ENCODE measurements around the gene RNF223. TPM values are rescaled to one million over a fixed set of nuclear protein-coding genes. Genes with fewer than 3 reads are reported as not detected.
"Not testable (repeated sequence)": the region's sequence is repeated elsewhere in the genome, so short reads cannot be mapped to it uniquely, and the experiment has no call there.

The RNF223 gene
- total RNA-seq, 2 experiments from 2014 or later = not detected

- POLR2A ChIA-PET = interaction anchor here (0.8 to 1.5 kb wide), 2 partner anchors 29 to 341 kb away, joined by 3 to 13 read pairs; partner anchors contain the start of gene AURKAIP1
- peak overlapping the region; percentile 56 for H3K4me3 Mint-ChIP-seq
Measured at GRCh38 chr1:1033731-1034438, 40.2 kb downstream of the RNF223 start.

GRCh38 chr1:1033009-1033587 lies 41.0 kb downstream of the RNF223 start:
- peaks cover 12% of the 10 kb centered on the region for H3K4me1 Mint-ChIP-seq (ENCODE audit: low read depth)
- H3K4me3 Mint-ChIP-seq = peak overlapping the region; percentile 46
- no peak overlapping the region for H3K27ac Mint-ChIP-seq
- peaks cover 2% of the 10 kb centered on the region for H3K27me3 Mint-ChIP-seq (ENCODE audit: low read depth)
- ChIA-PET POLR2A (interaction anchor here (0.5 to 1.5 kb wide), 4 partner anchors 30 to 393 kb away, joined by 3 to 13 read pairs (median 3); partner anchors contain the start of gene AURKAIP1), CTCF (interaction anchor here (0.7 to 4.0 kb wide), 16 partner anchors 11 to 339 kb away, joined by 3 to 52 read pairs (median 4); partner anchors contain the start of genes AGRN and ISG15)
- DNase-seq (peak; percentile 95), ATAC-seq (peak; percentile 93)
- H3K9me3 Mint-ChIP-seq (ENCODE audit: insufficient read depth) = no peaks in the 10 kb centered on the region
- H3K36me3 Mint-ChIP-seq (ENCODE audit: low read depth) = no peaks in the 10 kb centered on the region

More at GRCh38 chr1:1033731-1034438, 40.2 kb downstream of the RNF223 start:
- no peaks in the 10 kb centered on the region for H3K9me3 Mint-ChIP-seq (ENCODE audit: insufficient read depth)
- H3K27ac Mint-ChIP-seq = no peak overlapping the region
- peaks cover 2% of the 10 kb centered on the region for H3K27me3 Mint-ChIP-seq (ENCODE audit: low read depth)
- CTCF ChIA-PET = interaction anchor here (0.6 to 4.0 kb wide), 14 partner anchors 10 to 258 kb away, joined by 3 to 52 read pairs (median 6); partner anchors contain the start of gene AGRN
- DNase-seq (no peak), ATAC-seq (peak; percentile 10)
- H3K36me3 Mint-ChIP-seq (ENCODE audit: low read depth) = peaks cover 2% of the 10 kb centered on the region
- peaks cover 19% of the 10 kb centered on the region for H3K4me1 Mint-ChIP-seq (ENCODE audit: low read depth)

GRCh38 chr1:1032424-1032823 lies 41.7 kb downstream of the RNF223 start:
- Mint-ChIP-seq H3K4me1 (ENCODE audit: low read depth) (peaks cover 9% of the 10 kb centered on the region), H3K4me3 (peak overlapping the region; percentile 10), H3K27ac (no peak overlapping the region), H3K27me3 (ENCODE audit: low read depth) (peaks cover 2% of the 10 kb centered on the region), H3K9me3 (ENCODE audit: insufficient read depth) (no peaks in the 10 kb centered on the region), H3K36me3 (ENCODE audit: low read depth) (no peaks in the 10 kb centered on the region)
- DNase-seq = no peak
- ATAC-seq = no peak
- POLR2A ChIA-PET = interaction anchor here (1.0 to 1.5 kb wide), 2 partner anchors 31 to 337 kb away, joined by 3 to 13 read pairs; no protein-coding TSS in a partner anchor
- CTCF ChIA-PET = interaction anchor here (0.8 to 4.0 kb wide), 13 partner anchors 11 to 340 kb away, joined by 3 to 52 read pairs (median 6); partner anchors contain the start of gene AGRN

- Mint-ChIP-seq H3K36me3 (ENCODE audit: low read depth) (no peaks in the 10 kb centered on the region), H3K27ac (no peak overlapping the region), H3K4me3 (no peak overlapping the region), H3K27me3 (ENCODE audit: low read depth) (peaks cover 2% of the 10 kb centered on the region), H3K9me3 (ENCODE audit: insufficient read depth) (no peaks in the 10 kb centered on the region), H3K4me1 (ENCODE audit: low read depth) (peaks cover 9% of the 10 kb centered on the region)
- POLR2A ChIA-PET = no interaction called here
- ATAC-seq = no peak
- CTCF ChIA-PET = interaction anchor here (0.9 to 4.0 kb wide), 9 partner anchors 10 to 341 kb away, joined by 3 to 52 read pairs (median 5); no protein-coding TSS in a partner anchor
- no peak for DNase-seq
Measured at GRCh38 chr1:1031659-1032235, 42.4 kb downstream of the RNF223 start.

GRCh38 chr1:1030867-1031658 lies 43.0 kb downstream of the RNF223 start:
- H3K36me3 Mint-ChIP-seq (ENCODE audit: low read depth); H3K9me3 Mint-ChIP-seq (ENCODE audit: insufficient read depth); ATAC-seq; H3K27ac Mint-ChIP-seq; H3K4me3 Mint-ChIP-seq; H3K4me1 Mint-ChIP-seq (ENCODE audit: low read depth); DNase-seq; H3K27me3 Mint-ChIP-seq (ENCODE audit: low read depth); POLR2A ChIA-PET: not testable (repeated sequence)
- CTCF ChIA-PET = interaction anchor here (1.0 to 4.0 kb wide), 4 partner anchors 28 to 274 kb away, joined by 3 to 52 read pairs (median 9); no protein-coding TSS in a partner anchor

GRCh38 chr1:1027791-1028190 lies 46.3 kb downstream of the RNF223 start:
- Mint-ChIP-seq H3K27ac (no peak overlapping the region), H3K4me1 (ENCODE audit: low read depth) (peaks cover 7% of the 10 kb centered on the region), H3K9me3 (ENCODE audit: insufficient read depth) (no peaks in the 10 kb centered on the region), H3K36me3 (ENCODE audit: low read depth) (no peaks in the 10 kb centered on the region), H3K27me3 (ENCODE audit: low read depth) (no peaks in the 10 kb centered on the region), H3K4me3 (no peak overlapping the region)
- ChIA-PET CTCF (no interaction called here), POLR2A (no interaction called here)
- ATAC-seq (no peak), DNase-seq (no peak)

- H3K36me3 Mint-ChIP-seq (ENCODE audit: low read depth) = no peaks in the 10 kb centered on the region
- ATAC-seq (no peak), DNase-seq (no peak)
- peaks cover 8% of the 10 kb centered on the region for H3K4me1 Mint-ChIP-seq (ENCODE audit: low read depth)
- ChIA-PET POLR2A (no interaction called here), CTCF (no interaction called here)
- no peak overlapping the region for H3K4me3 Mint-ChIP-seq
- peaks cover 4% of the 10 kb centered on the region for H3K27me3 Mint-ChIP-seq (ENCODE audit: low read depth)
- H3K9me3 Mint-ChIP-seq (ENCODE audit: insufficient read depth) = no peaks in the 10 kb centered on the region
- H3K27ac Mint-ChIP-seq = no peak overlapping the region
Measured at GRCh38 chr1:1026599-1027413, 47.3 kb downstream of the RNF223 start.

- Mint-ChIP-seq H3K36me3 (ENCODE audit: low read depth) (no peaks in the 10 kb centered on the region), H3K27me3 (ENCODE audit: low read depth) (peaks cover 4% of the 10 kb centered on the region), H3K9me3 (ENCODE audit: insufficient read depth) (no peaks in the 10 kb centered on the region), H3K4me3 (no peak overlapping the region), H3K27ac (no peak overlapping the region), H3K4me1 (ENCODE audit: low read depth) (peaks cover 12% of the 10 kb centered on the region)
- ChIA-PET POLR2A (no interaction called here), CTCF (no interaction called here)
- ATAC-seq (no peak), DNase-seq (no peak)
Measured at GRCh38 chr1:1025730-1026129, 48.4 kb downstream of the RNF223 start.

GRCh38 chr1:1024771-1025699 lies 49.1 kb downstream of the RNF223 start:
- Mint-ChIP-seq H3K4me3 (no peak overlapping the region), H3K27ac (no peak overlapping the region), H3K9me3 (ENCODE audit: insufficient read depth) (no peaks in the 10 kb centered on the region), H3K36me3 (ENCODE audit: low read depth) (no peaks in the 10 kb centered on the region), H3K27me3 (ENCODE audit: low read depth) (peaks cover 4% of the 10 kb centered on the region), H3K4me1 (ENCODE audit: low read depth) (peaks cover 12% of the 10 kb centered on the region)
- ATAC-seq = no peak
- DNase-seq = no peak
- ChIA-PET CTCF (no interaction called here), POLR2A (no interaction called here)

- H3K27me3 Mint-ChIP-seq (ENCODE audit: low read depth) = peaks cover 4% of the 10 kb centered on the region
- no peak for DNase-seq
- CTCF ChIA-PET = interaction anchor here (1.3 to 1.9 kb wide), 2 partner anchors 17 to 40 kb away, joined by 3 to 5 read pairs; no protein-coding TSS in a partner anchor
- no peak for ATAC-seq
- POLR2A ChIA-PET = no interaction called here
- no peaks in the 10 kb centered on the region for H3K36me3 Mint-ChIP-seq (ENCODE audit: low read depth)
- peaks cover 12% of the 10 kb centered on the region for H3K4me1 Mint-ChIP-seq (ENCODE audit: low read depth)
- no peak overlapping the region for H3K4me3 Mint-ChIP-seq
- no peak overlapping the region for H3K27ac Mint-ChIP-seq
- no peaks in the 10 kb centered on the region for H3K9me3 Mint-ChIP-seq (ENCODE audit: insufficient read depth)
Measured at GRCh38 chr1:1024149-1024770, 49.8 kb downstream of the RNF223 start.
